ENCODE data around the gene CTRL. TPM values are rescaled to one million over a fixed set of nuclear protein-coding genes. Genes with fewer than 3 reads are reported as not detected.

Gene CTRL
- total RNA-seq, 1 experiment from 2014 or later = 2.0 TPM

- no peak overlapping the region for H3K4me3 ChIP-seq (ENCODE audit: low read depth in 2 of 2, low read length in 2 of 2)
- no peak overlapping the region for H3K27ac ChIP-seq (ENCODE audit: low read length)
- TF ChIP-seq TCF7L2 (IDR thresholded peaks at IDR 0.05; ENCODE audit: low read depth, low read length) = no peak
- TF ChIP-seq POLR2AphosphoS5 (IDR thresholded peaks at IDR 0.05; ENCODE audit: low read depth, low read length) = no peak
- no peak for TF ChIP-seq SIN3A (IDR thresholded peaks at IDR 0.05; ENCODE audit: borderline replicate concordance, insufficient read depth, low read depth, low read length)
- TF ChIP-seq CTCF (IDR thresholded peaks at IDR 0.05) = no peak; the same call in 1 of the 2 replicates
- TF ChIP-seq, protein P1, sequence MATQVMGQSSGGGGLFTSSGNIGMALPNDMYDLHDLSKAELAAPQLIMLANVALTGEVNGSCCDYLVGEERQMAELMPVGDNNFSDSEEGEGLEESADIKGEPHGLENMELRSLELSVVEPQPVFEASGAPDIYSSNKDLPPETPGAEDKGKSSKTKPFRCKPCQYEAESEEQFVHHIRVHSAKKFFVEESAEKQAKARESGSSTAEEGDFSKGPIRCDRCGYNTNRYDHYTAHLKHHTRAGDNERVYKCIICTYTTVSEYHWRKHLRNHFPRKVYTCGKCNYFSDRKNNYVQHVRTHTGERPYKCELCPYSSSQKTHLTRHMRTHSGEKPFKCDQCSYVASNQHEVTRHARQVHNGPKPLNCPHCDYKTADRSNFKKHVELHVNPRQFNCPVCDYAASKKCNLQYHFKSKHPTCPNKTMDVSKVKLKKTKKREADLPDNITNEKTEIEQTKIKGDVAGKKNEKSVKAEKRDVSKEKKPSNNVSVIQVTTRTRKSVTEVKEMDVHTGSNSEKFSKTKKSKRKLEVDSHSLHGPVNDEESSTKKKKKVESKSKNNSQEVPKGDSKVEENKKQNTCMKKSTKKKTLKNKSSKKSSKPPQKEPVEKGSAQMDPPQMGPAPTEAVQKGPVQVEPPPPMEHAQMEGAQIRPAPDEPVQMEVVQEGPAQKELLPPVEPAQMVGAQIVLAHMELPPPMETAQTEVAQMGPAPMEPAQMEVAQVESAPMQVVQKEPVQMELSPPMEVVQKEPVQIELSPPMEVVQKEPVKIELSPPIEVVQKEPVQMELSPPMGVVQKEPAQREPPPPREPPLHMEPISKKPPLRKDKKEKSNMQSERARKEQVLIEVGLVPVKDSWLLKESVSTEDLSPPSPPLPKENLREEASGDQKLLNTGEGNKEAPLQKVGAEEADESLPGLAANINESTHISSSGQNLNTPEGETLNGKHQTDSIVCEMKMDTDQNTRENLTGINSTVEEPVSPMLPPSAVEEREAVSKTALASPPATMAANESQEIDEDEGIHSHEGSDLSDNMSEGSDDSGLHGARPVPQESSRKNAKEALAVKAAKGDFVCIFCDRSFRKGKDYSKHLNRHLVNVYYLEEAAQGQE (IDR thresholded peaks at IDR 0.05; ENCODE audit: insufficient read depth in 1 of 2, low read depth in 2 of 2, low read length in 1 of 2) = no peak
- H3K36me3 ChIP-seq (ENCODE audit: control insufficient read depth, insufficient read depth, low read length) = no peaks in the 10 kb centered on the region
- in situ Hi-C loops (cut with HindIII; ENCODE audit: low pct_unique_long_range_greater_than_20kb, low sequenced_read_pairs) = no loop called here
- no peaks in the 10 kb centered on the region for H3K4me1 ChIP-seq (ENCODE audit: control insufficient read depth, insufficient read depth, low read length)
- BruUV-seq (replicated peaks) = no TSS peak
- no peaks in the 10 kb centered on the region for H3K9me3 ChIP-seq (ENCODE audit: control insufficient read depth, insufficient read depth, low read depth, low read length)
- ATAC-seq (no peak; the same call in 1 of the 2 replicates), DNase-seq (ENCODE audit: low read depth, low spot score) (no peak)
- no peaks in the 10 kb centered on the region for H3K27me3 ChIP-seq (ENCODE audit: control insufficient read depth, insufficient read depth, low read length)
- POLR2A ChIA-PET = no interaction called here
- CTCF ChIA-PET = interaction anchor here (0.5 kb wide), 1 partner anchor 107 kb away, joined by 3 read pairs; no protein-coding TSS in a partner anchor
- intact Hi-C loops (cut with micrococcal nuclease; ENCODE audit: unreplicated experiment) = loop anchor here (5.0 kb wide), 1 partner anchor 254 kb away; no protein-coding TSS in a partner anchor
Measured at GRCh38 chr16:67926181-67926750, 5.4 kb downstream of the CTRL start.

- no TSS peak for BruUV-seq (replicated peaks)
- no peak for ATAC-seq
- Histone ChIP-seq H3K4me3 (ENCODE audit: low read depth in 2 of 2, low read length in 2 of 2) (no peak overlapping the region), H3K36me3 (ENCODE audit: control insufficient read depth, insufficient read depth, low read length) (no peaks in the 10 kb centered on the region), H3K9me3 (ENCODE audit: control insufficient read depth, insufficient read depth, low read depth, low read length) (no peaks in the 10 kb centered on the region), H3K4me1 (ENCODE audit: control insufficient read depth, insufficient read depth, low read length) (no peaks in the 10 kb centered on the region), H3K27me3 (ENCODE audit: control insufficient read depth, insufficient read depth, low read length) (no peaks in the 10 kb centered on the region), H3K27ac (ENCODE audit: low read length) (no peak overlapping the region)
- ChIA-PET CTCF (interaction anchor here (0.6 to 0.8 kb wide), 2 partner anchors 21 to 33 kb away, joined by 5 to 7 read pairs; no protein-coding TSS in a partner anchor), POLR2A (no interaction called here)
- TF ChIP-seq SIN3A (IDR thresholded peaks at IDR 0.05; ENCODE audit: borderline replicate concordance, insufficient read depth, low read depth, low read length) (no peak), CTCF (IDR thresholded peaks at IDR 0.05) (no peak)
- TF ChIP-seq, protein P1 (IDR thresholded peaks at IDR 0.05; ENCODE audit: insufficient read depth in 1 of 2, low read depth in 2 of 2, low read length in 1 of 2) = no peak
- in situ Hi-C loops (cut with HindIII; ENCODE audit: low pct_unique_long_range_greater_than_20kb, low sequenced_read_pairs) = no loop called here
- intact Hi-C loops (cut with micrococcal nuclease; ENCODE audit: unreplicated experiment) = no loop called here
- DNase-seq (ENCODE audit: low read depth, low spot score) = no peak
Measured at GRCh38 chr16:67924140-67924906, 7.3 kb downstream of the CTRL start.
